GM18507 (cell line): ENCODE results near the gene NEMP2.
"Not testable (repeated sequence)": the region's sequence is repeated elsewhere in the genome, so short reads cannot be mapped to it uniquely, and the experiment has no call there.

Source experiments
- DNase-seq: peaks from one replicate; pipeline ENCODE4 v3.0.0; 2011; ENCODE audit warnings: low read depth; ENCODE audit not compliant: insufficient read length; ENCODE audit errors: extremely low spot score
- FAIRE-seq: peaks from 2 replicates; lab custom pipeline; 2011; peaks lifted over from hg19 to GRCh38; lab: Jason Lieb, UNC

NEMP2 gene

GRCh38 chr2:190528521-190529001 lies 6.0 kb downstream of the NEMP2 start:
- FAIRE-seq: no peak
- no peak for DNase-seq

GRCh38 chr2:190527918-190528317 lies 6.6 kb downstream of the NEMP2 start:
- DNase-seq: no peak
- FAIRE-seq: no peak

GRCh38 chr2:190527214-190527613 lies 7.3 kb downstream of the NEMP2 start:
- FAIRE-seq: no peak
- DNase-seq: no peak

- no peak for FAIRE-seq
- no peak for DNase-seq
Measured at GRCh38 chr2:190526105-190526750, 8.3 kb downstream of the NEMP2 start.

- DNase-seq (no peak), FAIRE-seq (no peak)
Measured at GRCh38 chr2:190524928-190525327, 9.6 kb downstream of the NEMP2 start.

DNA sequence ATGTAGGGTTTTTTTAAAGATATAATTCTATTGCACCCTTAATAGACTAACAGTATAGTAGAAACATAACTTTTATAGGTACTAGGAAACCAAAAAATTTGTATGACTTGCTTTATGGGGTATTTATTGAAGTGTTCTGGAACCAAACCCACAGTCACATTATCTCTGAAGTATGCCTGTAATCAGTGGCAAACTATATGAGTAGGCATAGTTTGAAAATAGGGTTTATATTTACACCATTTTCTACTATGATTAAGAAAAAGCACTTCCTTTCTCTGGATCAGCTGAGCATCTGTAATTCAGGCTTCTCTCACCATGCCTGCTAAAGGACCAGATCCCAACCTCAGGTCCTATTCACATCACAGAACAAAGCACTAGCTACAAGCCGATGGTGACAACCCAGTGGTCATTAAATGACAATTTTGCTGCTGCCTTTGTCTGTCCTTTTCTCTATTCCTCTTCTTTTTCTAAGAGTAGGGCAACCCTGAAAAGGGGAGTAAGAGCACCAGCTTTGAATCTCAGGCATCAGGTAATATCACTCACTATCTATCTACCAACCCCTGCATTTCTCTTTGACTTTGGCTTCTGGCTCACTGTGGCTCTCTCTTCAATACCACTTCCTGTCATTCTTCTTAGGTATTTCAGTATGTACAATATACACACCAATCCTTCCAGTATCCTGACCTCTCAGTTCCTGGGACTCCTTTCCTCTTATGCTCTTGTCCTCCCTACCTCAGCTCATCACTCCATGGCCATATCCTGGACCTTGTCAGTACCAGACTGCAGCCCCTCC lies 14.4 kb downstream of the NEMP2 start:
- FAIRE-seq: no peak
- no peak for DNase-seq

GRCh38 chr2:190517468-190517867 lies 17.1 kb downstream of the NEMP2 start:
- DNase-seq: no peak
- no peak for FAIRE-seq

DNA sequence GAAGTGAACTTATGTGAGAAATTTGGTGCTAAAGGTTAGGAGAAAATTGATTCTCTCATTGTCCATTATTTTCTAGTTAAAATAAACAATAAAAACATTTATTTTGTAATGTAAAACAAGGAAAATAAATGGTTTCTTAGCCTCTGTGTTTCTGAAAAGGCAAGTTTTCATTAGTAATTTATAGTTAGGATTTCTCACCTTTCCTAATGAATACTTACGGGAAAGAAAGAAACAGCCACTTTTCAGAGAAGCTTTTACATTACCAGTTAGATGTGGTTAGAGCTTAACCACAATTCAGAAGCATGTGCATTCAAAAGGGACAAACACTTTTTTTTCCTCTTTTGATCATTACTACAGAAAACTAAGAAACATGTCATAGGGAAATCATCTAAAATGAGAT lies 18.8 kb downstream of the NEMP2 start:
- DNase-seq (no peak), FAIRE-seq (no peak)

DNA sequence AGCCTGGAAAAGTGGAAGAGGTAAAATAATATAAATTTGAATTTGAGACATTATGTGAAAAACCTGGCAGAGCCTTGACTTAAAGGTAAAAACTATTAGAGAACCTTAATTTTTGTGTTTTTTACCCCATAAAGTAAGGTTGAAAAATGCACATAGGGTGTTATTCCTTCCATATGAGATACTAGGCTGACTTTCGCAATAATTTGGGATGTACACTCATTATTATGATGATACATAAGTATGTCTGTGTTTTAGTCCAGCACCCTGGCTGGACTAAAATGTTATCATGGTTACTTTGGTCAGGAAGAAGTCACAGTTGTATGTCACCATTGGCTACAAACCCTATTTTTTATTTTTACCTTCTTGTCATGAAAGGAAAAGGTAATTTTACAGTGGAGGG lies 19.8 kb downstream of the NEMP2 start:
- FAIRE-seq (no peak), DNase-seq (no peak)

DNA sequence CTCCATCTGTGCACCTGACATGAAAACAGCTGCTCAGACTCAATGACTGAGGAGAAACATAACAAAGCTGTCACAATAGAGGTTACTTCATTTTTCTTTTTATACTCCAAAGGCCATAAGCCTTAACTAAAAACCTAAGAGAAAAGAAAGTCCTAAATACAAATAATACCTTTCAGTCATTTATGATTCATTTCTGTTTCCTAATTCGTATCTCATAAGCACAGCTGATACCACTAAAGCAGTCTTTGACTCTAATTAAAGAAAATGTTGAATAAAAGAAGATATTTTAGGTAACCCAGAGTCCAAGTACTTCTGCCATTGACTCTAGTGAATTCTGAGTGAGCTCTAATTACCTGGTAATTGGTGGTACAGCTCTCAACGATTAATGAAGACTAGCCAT lies 20.6 kb downstream of the NEMP2 start:
- FAIRE-seq: no peak
- no peak for DNase-seq

- DNase-seq: no peak
- FAIRE-seq: no peak
Measured at GRCh38 chr2:190512539-190513095, 21.9 kb downstream of the NEMP2 start.

DNA sequence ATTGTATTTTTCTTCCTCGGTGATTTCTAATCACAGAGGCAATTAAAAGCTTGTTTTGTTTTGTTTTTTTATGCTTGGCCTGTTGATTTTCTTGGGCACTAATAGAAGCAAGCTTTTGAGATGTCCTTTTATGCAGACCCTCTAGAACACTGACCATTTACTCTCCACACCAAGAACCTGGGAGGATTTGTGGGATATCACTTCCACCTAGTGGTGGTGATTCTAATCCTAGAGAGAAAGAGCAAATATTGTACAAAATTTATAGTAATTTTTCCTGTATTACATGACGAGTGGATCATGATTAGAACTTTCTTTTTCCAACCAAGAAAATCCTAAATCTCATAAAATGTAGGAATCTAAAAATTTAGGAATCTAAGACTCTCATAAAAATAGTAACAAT lies 23.4 kb downstream of the NEMP2 start:
- DNase-seq: no peak
- peak; percentile 12 for FAIRE-seq

DNA sequence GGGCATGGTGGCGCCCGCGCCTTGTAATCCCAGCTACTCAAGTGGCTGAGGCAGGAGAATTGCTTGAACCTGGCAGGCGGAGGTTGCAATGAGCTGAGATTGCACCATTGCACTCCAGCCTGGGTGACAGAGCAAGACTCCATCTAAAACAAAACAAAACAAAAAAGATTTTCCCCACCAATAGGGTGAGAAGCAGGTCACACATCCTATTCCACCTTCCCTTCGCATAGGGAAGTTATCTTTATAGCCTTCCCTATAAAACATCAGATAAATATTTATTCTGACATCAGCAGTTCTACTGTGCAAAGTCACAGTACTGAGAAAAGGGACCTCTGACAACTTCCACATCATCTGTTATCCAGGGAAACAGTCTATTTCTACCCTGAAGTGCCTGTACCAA lies 24.6 kb downstream of the NEMP2 start:
- FAIRE-seq, DNase-seq: not testable (repeated sequence)

- DNase-seq (no peak), FAIRE-seq (no peak)
Measured at GRCh38 chr2:190507135-190507534, 27.4 kb downstream of the NEMP2 start.

- DNase-seq: no peak
- no peak for FAIRE-seq
Measured at GRCh38 chr2:190506666-190507065, 27.9 kb downstream of the NEMP2 start.

- DNase-seq: no peak
- FAIRE-seq: no peak
Measured at GRCh38 chr2:190505696-190506095, 28.8 kb downstream of the NEMP2 start.

DNA sequence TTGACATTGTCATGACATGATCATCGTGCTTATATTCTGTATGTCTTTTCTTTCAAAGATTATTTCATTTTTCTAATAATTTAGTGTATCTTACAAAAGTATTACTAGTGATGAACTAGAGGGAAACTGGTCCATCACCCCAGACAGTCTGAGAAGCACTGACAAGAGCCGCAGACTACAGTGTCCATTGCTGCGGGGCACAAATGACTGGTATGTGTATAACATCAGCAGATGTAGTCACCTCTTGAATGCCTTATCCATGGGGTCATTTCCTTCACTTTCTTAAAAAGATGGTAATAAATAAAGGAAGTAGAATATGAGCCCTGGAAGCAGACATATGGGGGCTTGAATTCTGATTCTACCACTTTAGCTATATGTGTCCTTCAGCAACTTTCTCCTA lies 29.6 kb downstream of the NEMP2 start:
- DNase-seq: no peak
- no peak for FAIRE-seq

- FAIRE-seq: no peak
Measured at GRCh38 chr2:190503088-190503487, 31.4 kb downstream of the NEMP2 start.

DNA sequence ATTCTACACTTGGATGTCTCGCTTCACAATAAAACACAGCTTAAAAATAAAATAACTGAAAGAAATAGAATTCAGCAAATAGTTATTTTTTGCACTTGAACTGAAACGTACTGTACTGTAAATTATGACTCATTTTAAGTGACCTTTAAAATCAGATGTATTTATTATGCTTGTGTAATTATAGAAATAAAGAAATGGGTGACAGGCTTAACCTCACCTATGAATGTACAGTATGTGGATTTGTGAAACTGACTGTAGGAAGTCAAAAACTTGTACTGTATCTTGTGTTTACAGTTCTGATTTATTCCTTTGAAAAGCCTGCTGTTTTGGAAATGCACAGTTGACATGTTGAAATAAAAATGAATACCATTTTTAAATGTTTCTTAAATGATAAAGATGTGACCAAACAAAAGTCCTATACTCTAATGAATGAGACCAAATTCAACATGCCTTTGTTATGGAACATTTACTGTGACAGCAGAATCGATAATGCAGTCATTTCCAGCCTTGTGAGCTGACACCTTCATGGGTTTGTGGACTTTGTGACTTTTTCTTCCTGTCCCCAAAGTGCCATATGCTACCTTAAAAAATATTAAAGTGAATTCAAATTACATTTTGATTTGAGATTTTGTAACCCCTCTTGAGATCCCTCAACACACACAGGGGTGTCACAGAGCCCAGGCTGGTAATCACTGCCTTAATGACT lies 32.7 kb downstream of the NEMP2 start:
- no peak for DNase-seq
- FAIRE-seq: peak; percentile 39

More at GRCh38 chr2:190503088-190503487, 31.4 kb downstream of the NEMP2 start:
- no peak for DNase-seq

DNA sequence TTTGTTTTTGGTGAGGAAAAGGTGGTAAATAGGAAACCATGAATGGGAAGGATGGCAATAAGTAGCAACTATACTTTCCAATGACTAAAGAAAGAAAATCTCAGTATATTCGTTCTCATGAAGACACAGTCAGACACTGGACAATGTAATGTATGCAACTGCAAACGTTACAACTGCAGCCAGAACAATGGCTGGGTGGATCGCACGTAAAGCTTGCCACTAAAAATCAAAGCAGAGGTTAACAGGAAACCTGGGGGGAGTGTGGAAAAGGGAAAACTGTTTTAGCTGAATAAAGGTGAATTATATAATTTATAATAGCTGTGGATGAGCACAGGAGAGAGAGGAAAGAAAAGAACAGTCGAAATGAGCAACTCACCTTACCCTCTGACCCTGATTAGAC lies 33.3 kb downstream of the NEMP2 start:
- no peak for FAIRE-seq
- DNase-seq: no peak
